ENCODE measurements around the gene SPARCL1. TPM values are rescaled to one million over a fixed set of nuclear protein-coding genes. Genes with fewer than 3 reads are reported as not detected.

Gene SPARCL1
- total RNA-seq, 5 donors from 2014 or later (not counting 1 experiment from before 2014, with no cell fraction given): 0.70 to 1.5 (median 0.99) TPM; not detected in 2

Other genes starting within 250 kb of the SPARCL1 start
- gene HSD17B13, start 206.5 kb downstream of the SPARCL1 start, total RNA-seq: under 1 TPM; 0.23 to 0.86 (median 0.60) TPM
- gene HSD17B11, start 138.2 kb downstream of the SPARCL1 start, total RNA-seq: 10 to 100 TPM; 38.0 to 57.7 (median 51.2) TPM
- gene NUDT9, start 106.8 kb downstream of the SPARCL1 start, total RNA-seq: 10 to 100 TPM; 10.1 to 18.0 (median 13.9) TPM
- gene DSPP, start 79.2 kb upstream of the SPARCL1 start, total RNA-seq: not detected
- not detected for gene DMP1, start 120.9 kb upstream of the SPARCL1 start, total RNA-seq